GM12892 (cell line): Measurements from ENCODE around the gene LRRFIP1.

Source experiments
- POLR2A ChIP-seq: IDR thresholded peaks from 2 replicates; pipeline ENCODE4 v1.6.1; 2011; ENCODE audit warnings: low read depth, low read length, control low read depth
- POLR2AphosphoS5 ChIP-seq: IDR thresholded peaks from 2 replicates; pipeline ENCODE4 v1.6.1; 2011; ENCODE audit warnings: low read depth, low read length, control low read depth
- TAF1 ChIP-seq: IDR thresholded peaks from 2 replicates; pipeline ENCODE4 v1.6.1; 2011; ENCODE audit warnings: low read depth, mild to moderate bottlenecking, control low read depth, low read length, borderline replicate concordance

DNA sequence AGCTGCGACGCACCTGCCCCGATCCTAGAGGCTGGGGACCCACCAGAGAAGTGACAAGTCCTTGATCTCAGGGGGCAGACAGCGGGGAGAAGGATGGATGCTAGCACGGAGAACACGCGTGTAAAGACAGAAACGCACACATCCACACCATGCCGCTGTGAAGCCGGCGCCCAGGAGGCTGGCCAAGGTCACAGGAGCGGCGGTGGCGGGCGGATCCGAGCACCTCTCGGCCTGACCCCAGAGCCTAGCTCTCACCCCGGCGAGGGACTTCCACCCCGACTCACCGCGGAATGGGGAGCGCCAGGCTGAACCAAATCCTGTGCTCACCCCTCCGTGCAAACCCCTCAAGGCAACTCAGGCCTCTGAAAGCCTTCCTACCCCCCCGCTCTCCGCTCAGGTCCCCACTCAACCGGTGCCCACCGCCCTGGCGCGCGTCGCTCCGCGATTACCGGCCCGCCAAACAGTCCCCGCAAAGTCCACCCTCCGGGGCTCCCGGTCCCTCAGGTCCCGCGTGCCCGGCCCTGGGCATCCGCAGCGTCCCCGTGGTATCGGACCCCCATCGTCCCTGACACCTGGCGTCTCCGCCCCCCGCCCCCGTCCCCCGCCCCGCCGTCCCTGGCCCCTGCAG lies 460 bp upstream of the LRRFIP1 start:
- TF ChIP-seq POLR2A (no peak), POLR2AphosphoS5 (no peak), TAF1 (no peak)
